Measurements from ENCODE around the gene ERICH3.
A peak's percentile ranks its signal among the peaks of the same experiment; 100 is the strongest.

ERICH3 gene

GRCh38 chr1:74549932-74550331 is 123.7 kb downstream of the ERICH3 start:
- ATAC-seq (replicated peaks) (no peak), DNase-seq (no peak)
- Mint-ChIP-seq H3K9me3 (no peaks in the 10 kb centered on the region), H3K4me1 (ENCODE audit: low read depth in 2 of 2) (no peaks in the 10 kb centered on the region), H3K4me3 (no peak overlapping the region), H3K27me3 (peaks cover 16 to 19% of the 10 kb centered on the region in 2 donors), H3K36me3 (ENCODE audit: insufficient read depth) (no peaks in the 10 kb centered on the region), H3K27ac (no peak overlapping the region)

DNA sequence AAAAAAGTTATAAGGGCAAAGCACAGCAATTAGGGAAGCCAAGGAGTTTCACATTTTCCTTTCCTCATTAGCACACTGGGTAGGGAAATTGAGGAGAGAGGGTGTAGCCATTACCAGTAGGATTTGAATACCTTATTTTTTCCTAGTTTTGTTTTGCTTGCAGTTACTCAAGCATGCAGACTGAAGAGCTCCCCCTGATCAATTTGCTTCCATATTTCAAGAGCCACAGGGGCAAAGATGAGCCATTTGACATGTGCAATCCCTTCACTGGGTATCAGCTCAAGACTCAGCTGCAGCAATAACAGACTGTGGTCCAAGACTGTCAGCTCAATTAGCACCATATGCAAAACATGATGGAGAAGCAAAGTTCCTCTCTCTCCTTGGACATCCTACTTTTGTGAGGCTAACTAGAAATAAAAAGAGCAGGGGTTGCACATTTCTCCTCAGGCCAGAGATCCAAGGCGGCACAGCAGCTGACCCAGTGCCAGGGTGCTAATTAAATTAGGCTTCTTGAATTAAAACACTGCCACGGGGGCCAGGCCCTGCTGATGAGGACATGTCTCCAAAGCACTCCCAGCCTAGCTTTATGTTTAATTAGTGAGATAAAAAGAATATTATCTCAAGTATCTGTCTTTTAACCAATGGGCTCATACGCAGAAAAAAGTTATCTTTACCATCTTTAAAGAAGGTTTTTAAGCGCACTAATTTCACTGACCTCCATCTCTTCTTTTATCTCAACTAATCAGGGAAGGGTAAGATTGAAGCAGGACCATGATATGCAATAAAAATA is 124.4 kb downstream of the ERICH3 start:
- Mint-ChIP-seq H3K4me1 (ENCODE audit: low read depth in 2 of 2) (no peaks in the 10 kb centered on the region), H3K9me3 (no peaks in the 10 kb centered on the region), H3K27me3 (peaks cover 15 to 16% of the 10 kb centered on the region in 2 donors), H3K36me3 (ENCODE audit: insufficient read depth) (no peaks in the 10 kb centered on the region), H3K4me3 (no peak overlapping the region), H3K27ac (peak overlapping the region in 1 of 2 donors; percentile 16)
- DNase-seq (no peak), ATAC-seq (replicated peaks) (no peak)

GRCh38 chr1:74545821-74546220 is 127.8 kb downstream of the ERICH3 start:
- Mint-ChIP-seq H3K4me3 (no peak overlapping the region), H3K9me3 (no peaks in the 10 kb centered on the region), H3K36me3 (ENCODE audit: insufficient read depth) (no peaks in the 10 kb centered on the region), H3K4me1 (ENCODE audit: low read depth in 2 of 2) (no peaks in the 10 kb centered on the region), H3K27ac (no peak overlapping the region), H3K27me3 (peaks cover 8% of the 10 kb centered on the region in 2 donors)
- DNase-seq (no peak), ATAC-seq (replicated peaks) (no peak)

DNA sequence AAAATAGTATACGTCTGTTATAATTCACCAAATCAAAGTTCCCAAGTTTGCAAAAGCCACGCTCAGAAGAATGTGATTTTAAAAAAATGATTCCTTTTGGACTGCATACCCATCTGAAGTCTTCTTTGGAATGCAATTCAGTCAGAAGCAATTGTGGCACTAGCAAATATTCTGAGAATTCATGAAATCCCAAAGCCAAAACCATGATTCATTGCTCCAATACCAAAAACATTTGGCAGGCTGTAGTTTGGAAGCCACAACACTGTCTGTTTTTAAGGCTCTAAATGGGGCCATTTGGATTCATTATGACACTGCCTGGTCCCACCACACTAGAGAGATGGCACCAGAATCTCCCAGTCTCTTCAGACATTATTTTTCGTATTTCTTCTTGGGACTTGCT is 139.4 kb downstream of the ERICH3 start:
- H3K4me3 Mint-ChIP-seq, result no peak overlapping the region
- no peak for DNase-seq
- no peaks in the 10 kb centered on the region for H3K27me3 Mint-ChIP-seq
- no peaks in the 10 kb centered on the region for H3K4me1 Mint-ChIP-seq (ENCODE audit: low read depth in 2 of 2)
- no peak overlapping the region for H3K27ac Mint-ChIP-seq
- H3K9me3 Mint-ChIP-seq, result no peaks in the 10 kb centered on the region
- no peak for ATAC-seq (replicated peaks)
- H3K36me3 Mint-ChIP-seq (ENCODE audit: insufficient read depth), result no peaks in the 10 kb centered on the region

DNA sequence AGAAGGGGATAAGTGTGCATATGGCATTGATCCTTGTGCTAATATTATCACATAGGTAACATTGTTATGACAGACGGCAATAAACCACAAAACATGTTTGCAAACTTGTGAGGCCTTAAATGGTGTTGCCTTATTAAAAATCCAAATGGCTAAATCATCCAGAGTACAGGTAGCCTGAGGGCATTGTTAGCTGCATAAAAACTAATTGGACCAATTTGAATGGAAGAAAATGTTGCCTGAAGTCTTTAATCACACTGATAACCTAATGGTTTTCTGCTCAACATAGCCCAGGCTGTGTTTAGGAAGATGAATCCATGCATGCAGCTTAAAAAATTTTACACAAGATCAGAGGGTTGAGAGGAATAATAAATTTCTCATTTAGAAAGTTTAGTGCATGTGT is 141.8 kb downstream of the ERICH3 start:
- H3K4me3 Mint-ChIP-seq, result no peak overlapping the region
- no peaks in the 10 kb centered on the region for H3K4me1 Mint-ChIP-seq (ENCODE audit: low read depth in 2 of 2)
- no peak for ATAC-seq (replicated peaks)
- no peak overlapping the region for H3K27ac Mint-ChIP-seq
- H3K9me3 Mint-ChIP-seq, result no peaks in the 10 kb centered on the region
- no peak for DNase-seq
- no peaks in the 10 kb centered on the region for H3K36me3 Mint-ChIP-seq (ENCODE audit: insufficient read depth)
- peaks cover 0 to 19% of the 10 kb centered on the region in 2 donors for H3K27me3 Mint-ChIP-seq

DNA sequence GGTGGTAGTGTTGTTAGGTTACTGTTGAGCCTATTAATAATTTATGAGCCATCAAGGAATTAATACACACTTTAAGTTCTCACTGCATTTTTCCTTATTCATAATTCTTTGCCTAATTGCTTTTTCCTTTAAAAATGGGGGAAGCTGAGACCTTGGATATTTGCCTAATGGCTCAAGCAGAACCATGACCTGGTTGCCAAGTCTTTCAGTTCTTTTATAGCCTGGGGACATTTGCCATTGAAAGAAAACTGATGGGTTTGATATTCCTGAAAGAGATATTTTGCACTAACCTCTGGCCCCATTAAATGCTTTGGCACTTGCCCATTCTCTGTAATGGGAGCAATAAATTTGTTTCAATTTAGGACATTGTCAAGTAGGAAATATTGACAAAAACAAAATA is 142.7 kb downstream of the ERICH3 start:
- H3K4me1 Mint-ChIP-seq (ENCODE audit: low read depth in 2 of 2), result no peaks in the 10 kb centered on the region
- H3K9me3 Mint-ChIP-seq, result no peaks in the 10 kb centered on the region
- no peaks in the 10 kb centered on the region for H3K36me3 Mint-ChIP-seq (ENCODE audit: insufficient read depth)
- no peak overlapping the region for H3K27ac Mint-ChIP-seq
- no peak overlapping the region for H3K4me3 Mint-ChIP-seq
- peaks cover 0 to 19% of the 10 kb centered on the region in 2 donors for H3K27me3 Mint-ChIP-seq
- DNase-seq (no peak), ATAC-seq (replicated peaks) (no peak)

DNA sequence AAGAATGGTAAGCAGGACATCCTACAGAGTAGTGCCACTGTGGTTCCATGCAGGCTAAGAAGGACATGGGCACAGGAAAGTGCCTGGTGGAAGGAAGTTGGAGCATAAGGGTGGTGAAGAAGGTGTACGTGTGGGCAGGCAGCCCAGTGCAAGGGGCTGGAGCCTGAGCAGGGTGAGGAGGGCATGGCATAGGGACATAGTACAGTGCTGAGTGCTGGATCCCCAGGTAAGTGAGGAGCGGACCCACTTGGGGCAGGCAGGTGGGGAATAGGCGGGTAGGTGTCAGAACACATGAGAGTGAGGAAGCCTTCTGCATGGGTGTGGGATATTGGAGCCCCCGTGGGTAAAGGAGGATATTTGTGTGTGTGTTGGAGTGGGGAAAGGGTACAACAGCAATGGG is 145.5 kb downstream of the ERICH3 start:
- Mint-ChIP-seq H3K4me3 (no peak overlapping the region), H3K9me3 (no peaks in the 10 kb centered on the region), H3K27me3 (peaks cover 0 to 19% of the 10 kb centered on the region in 2 donors), H3K36me3 (ENCODE audit: insufficient read depth) (peaks cover 2% of the 10 kb centered on the region), H3K4me1 (ENCODE audit: low read depth in 2 of 2) (no peaks in the 10 kb centered on the region), H3K27ac (no peak overlapping the region)
- DNase-seq (no peak), ATAC-seq (replicated peaks) (no peak)

DNA sequence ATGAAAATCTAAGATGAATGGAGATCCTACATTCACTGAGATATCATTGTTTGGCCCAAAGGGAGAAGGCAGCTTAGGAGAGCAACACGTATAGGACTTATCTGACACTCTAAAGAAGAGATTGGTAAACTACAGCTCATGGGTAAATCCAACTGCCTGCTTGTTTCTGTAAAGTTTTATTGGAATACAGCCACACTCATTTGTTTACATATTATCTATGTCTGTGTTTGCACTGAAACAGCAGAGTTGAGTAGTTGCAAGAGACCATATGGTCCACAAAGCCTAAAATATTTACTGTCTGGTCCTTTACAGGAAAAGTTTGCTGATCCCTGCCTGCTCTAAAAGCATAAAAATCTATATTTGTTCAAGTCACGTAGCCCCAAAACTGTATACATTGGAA is 146.9 kb downstream of the ERICH3 start:
- H3K9me3 Mint-ChIP-seq, result no peaks in the 10 kb centered on the region
- ATAC-seq (replicated peaks) (no peak), DNase-seq (no peak)
- H3K36me3 Mint-ChIP-seq (ENCODE audit: insufficient read depth), result peaks cover 2% of the 10 kb centered on the region
- no peaks in the 10 kb centered on the region for H3K4me1 Mint-ChIP-seq (ENCODE audit: low read depth in 2 of 2)
- peaks cover 0 to 19% of the 10 kb centered on the region in 2 donors for H3K27me3 Mint-ChIP-seq
- no peak overlapping the region for H3K27ac Mint-ChIP-seq
- no peak overlapping the region for H3K4me3 Mint-ChIP-seq

DNA sequence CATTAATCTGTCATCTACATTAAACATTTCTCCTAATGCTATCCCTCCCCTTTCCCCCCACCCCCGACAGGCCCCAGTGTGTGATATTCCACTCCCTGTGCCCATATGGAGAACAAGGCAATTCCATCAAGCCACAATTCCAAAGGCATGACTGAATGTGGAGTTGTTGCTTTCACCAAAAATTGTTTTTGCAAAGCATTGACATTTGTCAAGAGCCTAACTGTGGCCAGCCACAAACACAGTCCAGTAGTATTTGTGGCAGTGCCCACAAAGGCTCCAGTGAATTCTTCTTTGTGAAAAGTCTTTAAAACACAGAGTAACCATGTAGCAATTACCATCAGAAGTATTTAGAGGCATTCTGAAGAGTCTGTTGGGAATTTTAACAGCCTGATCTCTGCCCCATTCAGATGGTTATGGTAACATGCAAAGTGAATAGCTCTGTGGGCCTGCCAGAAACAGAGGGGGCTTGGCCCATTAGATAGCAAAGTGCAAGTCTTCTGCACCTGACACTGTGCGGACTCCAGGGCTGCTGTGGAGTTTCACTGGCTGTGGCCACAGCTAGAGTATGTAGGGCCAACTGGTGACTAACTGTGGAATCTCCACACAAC is 149.6 kb downstream of the ERICH3 start:
- H3K4me3 Mint-ChIP-seq, result no peak overlapping the region
- peaks cover 2% of the 10 kb centered on the region for H3K36me3 Mint-ChIP-seq (ENCODE audit: insufficient read depth)
- H3K9me3 Mint-ChIP-seq, result no peaks in the 10 kb centered on the region
- no peak overlapping the region for H3K27ac Mint-ChIP-seq
- no peak for ATAC-seq (replicated peaks)
- H3K4me1 Mint-ChIP-seq (ENCODE audit: low read depth in 2 of 2), result no peaks in the 10 kb centered on the region
- H3K27me3 Mint-ChIP-seq, result peaks cover 0 to 19% of the 10 kb centered on the region in 2 donors
- DNase-seq, result no peak

DNA sequence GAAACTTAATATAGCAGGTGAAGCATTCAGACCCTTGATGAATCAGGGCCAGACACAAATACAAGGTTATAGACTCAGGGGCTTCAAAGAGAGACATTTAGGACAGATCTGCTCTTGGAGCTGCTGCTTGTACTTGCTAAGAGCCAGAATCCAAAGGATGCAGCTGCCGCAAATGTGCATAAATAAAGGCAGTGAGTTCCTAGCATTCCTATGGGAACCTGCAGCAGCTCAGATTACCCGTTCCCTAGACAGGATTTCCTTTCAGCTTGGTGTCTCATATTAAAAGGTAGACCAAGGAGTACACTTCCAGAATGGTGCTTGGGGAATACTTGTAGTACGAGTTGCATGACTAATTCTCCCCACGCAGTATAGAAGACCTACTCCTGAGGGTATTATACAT is 151.4 kb downstream of the ERICH3 start:
- Mint-ChIP-seq H3K27ac (no peak overlapping the region), H3K36me3 (ENCODE audit: insufficient read depth) (peaks cover 2% of the 10 kb centered on the region), H3K27me3 (peaks cover 0 to 3% of the 10 kb centered on the region in 2 donors), H3K9me3 (no peaks in the 10 kb centered on the region), H3K4me1 (ENCODE audit: low read depth in 2 of 2) (no peaks in the 10 kb centered on the region), H3K4me3 (no peak overlapping the region)
- ATAC-seq (replicated peaks) (no peak), DNase-seq (no peak)
